Measurements from ENCODE around the gene MACROH2A2. TPM values are rescaled to one million over a fixed set of nuclear protein-coding genes. Genes with fewer than 3 reads are reported as not detected.

Gene MACROH2A2
- total RNA-seq, 1 experiment from 2014 or later = 3.0 TPM

GRCh38 chr10:70118196-70118595 is 65.5 kb downstream of the MACROH2A2 start:
- no TSS peak for BruUV-seq (replicated peaks)
- intact Hi-C loops (cut with micrococcal nuclease; ENCODE audit: unreplicated experiment) (no loop called here), in situ Hi-C loops (cut with HindIII; ENCODE audit: low pct_unique_long_range_greater_than_20kb, low sequenced_read_pairs) (no loop called here)
- ChIA-PET POLR2A (no interaction called here), CTCF (interaction anchor here (0.5 to 0.6 kb wide), 2 partner anchors 271 to 696 kb away, joined by 4 to 7 read pairs; no protein-coding TSS in a partner anchor)
- H3K36me3 ChIP-seq (ENCODE audit: control insufficient read depth, insufficient read depth, low read length) = no peaks in the 10 kb centered on the region
- H3K9me3 ChIP-seq (ENCODE audit: control insufficient read depth, insufficient read depth, low read depth, low read length) = no peaks in the 10 kb centered on the region
- H3K4me3 ChIP-seq (ENCODE audit: low read depth in 2 of 2, low read length in 2 of 2) = no peak overlapping the region
- TF ChIP-seq CTCF (IDR thresholded peaks at IDR 0.05) (no peak), TCF7L2 (IDR thresholded peaks at IDR 0.05; ENCODE audit: low read depth, low read length) (no peak), POLR2AphosphoS5 (IDR thresholded peaks at IDR 0.05; ENCODE audit: low read depth, low read length) (no peak), REST (IDR thresholded peaks at IDR 0.05; ENCODE audit: insufficient read depth in 1 of 2, low read depth in 2 of 2, low read length in 1 of 2) (no peak), SIN3A (IDR thresholded peaks at IDR 0.05; ENCODE audit: borderline replicate concordance, insufficient read depth, low read depth, low read length) (no peak)
- H3K4me1 ChIP-seq (ENCODE audit: control insufficient read depth, insufficient read depth, low read length) = no peaks in the 10 kb centered on the region
- no peak for ATAC-seq
- H3K27me3 ChIP-seq (ENCODE audit: control insufficient read depth, insufficient read depth, low read length) = no peaks in the 10 kb centered on the region
- DNase-seq (ENCODE audit: low read depth, low spot score) = no peak
- H3K27ac ChIP-seq (ENCODE audit: low read length) = no peak overlapping the region

DNA sequence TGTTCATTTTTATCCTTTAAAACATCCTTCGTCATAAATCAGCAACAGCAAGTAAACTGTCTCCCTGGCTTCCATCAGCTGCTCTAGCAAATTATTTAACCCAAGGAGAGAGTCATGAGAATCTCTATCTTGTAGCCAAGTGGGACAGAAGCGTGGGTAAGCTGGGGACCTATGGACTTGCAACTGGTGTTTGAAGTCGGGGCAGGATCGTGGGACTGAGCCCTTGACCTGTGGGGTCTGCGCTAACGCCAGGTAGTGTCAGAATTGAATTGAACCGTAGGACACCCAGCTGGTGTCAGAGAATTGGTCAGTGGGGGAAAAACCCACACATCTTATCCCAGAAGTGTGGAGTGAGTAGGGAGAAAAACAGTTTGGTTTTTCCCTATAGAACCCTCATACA is 66.6 kb downstream of the MACROH2A2 start:
- ChIA-PET POLR2A (no interaction called here), CTCF (no interaction called here)
- Histone ChIP-seq H3K36me3 (ENCODE audit: control insufficient read depth, insufficient read depth, low read length) (no peaks in the 10 kb centered on the region), H3K27ac (ENCODE audit: low read length) (no peak overlapping the region), H3K9me3 (ENCODE audit: control insufficient read depth, insufficient read depth, low read depth, low read length) (no peaks in the 10 kb centered on the region), H3K4me1 (ENCODE audit: control insufficient read depth, insufficient read depth, low read length) (no peaks in the 10 kb centered on the region), H3K4me3 (ENCODE audit: low read depth in 2 of 2, low read length in 2 of 2) (no peak overlapping the region), H3K27me3 (ENCODE audit: control insufficient read depth, insufficient read depth, low read length) (no peaks in the 10 kb centered on the region)
- DNase-seq (ENCODE audit: low read depth, low spot score) (no peak), ATAC-seq (no peak)
- in situ Hi-C loops (cut with HindIII; ENCODE audit: low pct_unique_long_range_greater_than_20kb, low sequenced_read_pairs) (no loop called here), intact Hi-C loops (cut with micrococcal nuclease; ENCODE audit: unreplicated experiment) (no loop called here)
- no TSS peak for BruUV-seq (replicated peaks)
- TF ChIP-seq CTCF (IDR thresholded peaks at IDR 0.05) (no peak), POLR2AphosphoS5 (IDR thresholded peaks at IDR 0.05; ENCODE audit: low read depth, low read length) (no peak), SIN3A (IDR thresholded peaks at IDR 0.05; ENCODE audit: borderline replicate concordance, insufficient read depth, low read depth, low read length) (no peak), REST (IDR thresholded peaks at IDR 0.05; ENCODE audit: insufficient read depth in 1 of 2, low read depth in 2 of 2, low read length in 1 of 2) (no peak), TCF7L2 (IDR thresholded peaks at IDR 0.05; ENCODE audit: low read depth, low read length) (no peak)
